WTC11 (cell line): ENCODE results near the gene TBC1D22A.

Experiments used
- ATF1 ChIP-seq: sonication (generic); formaldehyde crosslinking; IDR thresholded peaks from 2 replicates; pipeline ENCODE4 v1.8.1; 2023; ENCODE audit warnings: mild to moderate bottlenecking, moderate library complexity, missing genetic modification reagents
- CTCF ChIP-seq: fragments of 200-600 bp; IDR thresholded peaks from 2 replicates; pipeline ENCODE4 v1.8.0; 2022; ENCODE audit warnings: antibody characterized with exemption
- ESRRA ChIP-seq: sonication (generic); formaldehyde crosslinking; IDR thresholded peaks from 2 replicates; pipeline ENCODE4 v1.8.1; 2022; ENCODE audit warnings: mild to moderate bottlenecking, missing genetic modification reagents, borderline replicate concordance
- PREB ChIP-seq: sonication (generic); formaldehyde crosslinking; IDR thresholded peaks from 2 replicates; pipeline ENCODE4 v1.8.1; 2022; ENCODE audit warnings: mild to moderate bottlenecking, missing genetic modification reagents, moderate library complexity, borderline replicate concordance
- SMAD4 ChIP-seq: sonication (generic); formaldehyde crosslinking; IDR thresholded peaks from 2 replicates; pipeline ENCODE4 v1.8.0; 2022; ENCODE audit warnings: mild to moderate bottlenecking, missing genetic modification reagents
- TCF7 ChIP-seq: sonication (generic); formaldehyde crosslinking; IDR thresholded peaks from 2 replicates; pipeline ENCODE4 v1.8.0; 2022; ENCODE audit warnings: mild to moderate bottlenecking, low read depth, missing genetic modification reagents, moderate library complexity

- TF ChIP-seq CTCF (no peak), ATF1 (CRISPR knock-in tag) (no peak), TCF7 (no peak), PREB (no peak), ESRRA (no peak), SMAD4 (CRISPR knock-in tag) (no peak)
Measured at GRCh38 chr22:47043835-47044721, 281.6 kb downstream of the TBC1D22A start.
